CD4-positive, alpha-beta T cell treated with Interleukin-6 for 4 hours (primary cell): Measurements from ENCODE around the gene AHDC1.
"Not testable (repeated sequence)": the region's sequence is repeated elsewhere in the genome, so short reads cannot be mapped to it uniquely, and the experiment has no call there.

Source experiments
- DNase-seq: peaks from one replicate; pipeline ENCODE4 v3.0.0-alpha.2; 2020; ENCODE audit warnings: mixed read lengths

Gene AHDC1

DNA sequence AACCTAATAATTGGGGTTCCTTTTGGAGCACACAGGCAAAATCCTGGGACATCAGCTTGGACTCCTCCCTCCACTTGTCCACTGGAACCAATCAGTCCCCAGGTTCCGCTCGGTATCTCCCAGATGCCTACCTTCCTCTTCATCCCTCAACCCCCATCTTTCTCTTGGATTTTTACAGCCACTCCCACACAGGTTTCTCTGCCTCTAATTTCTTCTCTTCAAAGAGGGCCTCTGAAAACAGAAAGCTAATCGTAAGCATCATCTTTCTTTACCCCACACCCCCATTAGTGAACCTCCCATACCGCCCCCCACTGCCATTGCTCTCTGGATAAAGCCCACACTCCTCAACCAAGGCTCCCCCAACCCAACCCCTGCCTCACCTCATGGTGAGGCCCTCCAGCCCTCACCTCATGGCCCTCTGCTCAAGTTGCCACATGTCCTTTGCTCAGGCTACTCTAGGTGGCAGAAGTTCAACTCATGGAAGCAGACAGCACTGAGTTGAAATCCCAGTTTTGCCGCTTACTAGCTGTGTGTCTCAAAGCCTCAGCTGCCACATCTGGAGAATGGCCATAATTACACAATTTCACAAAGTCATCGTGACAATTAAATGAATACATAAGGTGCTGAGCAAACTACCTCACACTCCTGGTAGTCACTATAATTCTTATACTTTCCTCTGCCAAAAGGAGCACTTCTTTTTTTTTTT is 95.8 kb downstream of the AHDC1 start:
- no peak for DNase-seq

DNA sequence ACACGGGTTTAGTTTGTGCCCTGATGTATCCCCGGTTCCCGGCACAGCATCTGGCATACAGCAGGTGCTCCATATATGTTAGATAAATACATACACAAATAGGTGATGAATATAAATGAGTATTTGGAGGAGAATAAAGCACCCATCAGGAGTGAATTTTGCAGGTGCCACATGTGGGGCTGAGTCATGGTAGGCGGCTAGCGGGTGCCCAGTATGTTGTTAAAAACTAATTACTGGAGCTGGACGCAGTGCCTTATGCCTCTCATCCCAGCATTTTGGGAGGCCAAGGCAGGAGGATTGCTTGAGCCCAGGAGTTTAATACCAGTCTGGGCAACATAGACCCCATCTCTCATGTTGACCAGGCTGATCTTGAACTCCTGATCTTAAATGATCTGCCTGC is 97.2 kb downstream of the AHDC1 start:
- no peak for DNase-seq

DNA sequence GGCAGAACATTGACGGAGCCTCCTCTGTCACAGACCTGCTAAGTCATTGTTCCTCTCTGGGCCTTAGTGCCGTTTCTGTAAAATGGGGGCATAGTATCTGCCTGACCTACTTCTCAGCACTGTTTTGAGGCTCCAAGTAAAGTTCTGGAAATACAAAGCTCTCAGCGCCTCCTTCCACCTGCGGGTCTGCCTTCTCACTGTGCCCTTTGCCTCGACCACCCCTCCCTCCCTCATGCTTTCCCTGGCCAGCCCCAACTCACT is 98.6 kb downstream of the AHDC1 start:
- no peak for DNase-seq

DNA sequence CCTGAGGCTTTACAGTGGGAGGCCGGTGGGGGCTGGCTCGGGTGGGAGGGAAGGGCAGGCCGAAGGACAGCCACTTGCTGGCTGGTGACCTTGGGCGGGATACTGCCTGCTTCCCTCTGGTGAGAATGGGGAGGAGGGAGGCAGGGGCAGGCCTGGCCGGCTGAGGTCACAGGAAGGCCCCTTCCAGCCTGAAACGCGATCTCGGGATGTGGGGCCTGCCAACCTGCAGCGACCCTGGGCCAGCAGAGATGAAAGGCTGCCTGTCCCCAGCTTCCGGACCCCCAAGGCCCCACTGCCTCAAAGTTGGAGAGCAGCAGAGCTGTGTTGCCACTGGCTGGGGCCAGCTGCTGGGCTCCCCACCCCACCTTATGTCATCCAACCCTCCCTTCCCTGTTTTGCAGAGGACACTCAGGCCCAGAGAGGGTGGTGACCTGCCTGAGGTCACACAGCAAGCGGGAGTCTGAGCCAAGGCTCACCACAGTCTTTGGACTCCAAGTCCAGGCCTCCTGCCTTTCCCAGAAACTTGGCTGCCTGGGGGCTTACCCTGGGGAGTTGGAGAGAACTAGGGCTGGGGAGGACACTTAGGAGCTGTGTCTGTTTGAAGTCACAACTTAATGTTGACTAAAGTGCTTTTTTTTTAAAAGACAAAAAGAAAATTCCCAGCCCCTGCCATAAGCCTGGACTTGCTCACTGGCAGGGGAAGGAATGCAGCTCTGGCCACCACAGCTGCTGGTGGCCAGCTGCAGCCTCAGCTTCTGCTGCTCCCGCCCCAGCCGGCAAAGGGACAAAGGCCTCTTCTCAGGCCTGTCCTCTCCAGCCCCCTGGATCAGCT is 99.1 kb downstream of the AHDC1 start:
- no peak for DNase-seq

DNA sequence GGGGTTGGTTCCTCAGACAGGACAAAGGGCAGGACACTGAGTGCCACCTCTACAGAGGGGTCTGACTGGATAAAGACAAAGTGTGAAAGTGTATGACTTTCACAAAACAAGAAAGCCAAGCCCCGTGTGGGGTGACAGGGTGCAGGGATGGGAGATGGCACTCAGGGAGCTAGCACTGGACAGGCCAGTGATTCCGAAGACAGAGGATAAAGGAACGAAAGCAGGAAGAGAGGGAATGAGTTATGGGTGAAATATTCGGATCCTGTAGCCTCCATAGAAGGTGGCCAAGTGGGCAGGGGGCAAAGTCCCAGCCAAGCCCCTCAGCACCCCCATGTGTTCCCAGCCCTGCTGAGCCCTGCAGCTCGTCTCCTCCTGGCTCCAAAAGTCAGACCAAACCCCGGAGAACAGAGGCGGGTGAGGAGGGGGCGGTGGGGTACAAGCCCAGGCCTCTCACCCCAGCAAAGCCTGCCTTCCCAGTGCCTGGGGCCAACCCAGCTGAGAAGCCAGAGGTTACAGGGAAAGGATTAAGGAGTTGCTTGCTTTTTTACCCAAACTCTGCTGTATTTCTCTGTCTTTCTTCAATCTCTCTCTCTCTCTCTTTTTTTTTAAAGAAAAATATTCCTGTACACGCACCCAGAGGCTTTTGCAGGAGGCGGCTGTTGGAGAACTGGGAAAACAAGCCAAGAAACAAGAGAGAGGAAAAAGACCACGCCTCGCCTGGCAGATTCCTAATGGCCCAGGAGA is 99.9 kb downstream of the AHDC1 start:
- DNase-seq, result no peak

DNA sequence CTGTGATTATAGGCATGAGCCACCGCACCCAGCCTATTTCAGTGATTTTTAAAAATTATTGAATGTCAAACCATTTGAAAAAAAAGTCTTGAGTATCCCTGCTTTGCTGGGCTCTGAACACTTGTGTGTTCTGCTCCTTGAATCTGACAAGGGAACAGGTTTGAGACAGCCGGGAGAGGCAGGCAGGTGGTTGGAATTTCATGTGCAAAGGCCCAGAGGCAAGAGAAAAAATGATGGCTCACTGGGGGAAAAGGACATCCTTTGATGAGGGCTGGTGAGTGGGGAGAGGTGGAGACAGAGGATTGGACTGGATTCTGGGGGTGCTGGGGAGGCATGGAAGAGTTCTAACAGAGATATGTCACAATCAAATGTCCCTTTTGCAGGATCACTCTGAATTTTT is 100.9 kb downstream of the AHDC1 start:
- no peak for DNase-seq

DNA sequence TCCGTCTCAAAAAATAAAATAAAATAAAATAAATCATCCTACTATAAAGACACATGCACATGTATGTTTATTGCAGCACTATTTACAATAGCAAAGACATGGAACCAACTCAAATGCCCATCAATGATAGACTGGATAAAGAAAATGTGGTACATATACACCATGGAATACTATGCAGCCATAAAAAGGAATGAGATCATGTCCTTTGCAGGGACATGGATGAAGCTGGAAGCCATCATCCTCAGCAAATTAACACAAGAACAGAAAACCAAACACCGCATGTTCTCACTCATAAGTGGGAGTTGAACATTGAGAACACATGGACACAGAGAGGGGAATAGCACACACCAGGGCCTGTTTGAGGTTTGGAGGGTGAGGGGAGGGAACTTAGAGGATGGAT is 102.8 kb downstream of the AHDC1 start:
- DNase-seq, result not testable (repeated sequence)

DNA sequence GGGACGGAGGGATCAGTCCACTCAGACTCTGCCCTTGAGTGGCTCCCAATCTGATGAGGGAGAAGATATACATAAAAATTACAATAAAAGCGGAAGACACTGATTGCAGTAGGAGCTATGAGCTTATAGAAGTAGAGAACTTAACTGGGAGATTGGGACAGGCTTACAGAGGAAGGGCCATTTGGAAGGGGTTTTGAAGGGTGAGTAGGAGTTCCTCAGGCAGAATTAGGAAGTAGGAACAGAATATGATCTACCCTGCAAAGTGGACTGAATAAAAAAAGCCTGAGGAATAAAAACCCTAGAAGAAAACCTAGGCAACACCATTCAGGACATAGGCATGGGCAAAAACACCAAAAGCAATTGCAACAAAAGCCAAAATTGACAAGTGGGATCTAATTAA is 104.8 kb downstream of the AHDC1 start:
- no peak for DNase-seq

DNA sequence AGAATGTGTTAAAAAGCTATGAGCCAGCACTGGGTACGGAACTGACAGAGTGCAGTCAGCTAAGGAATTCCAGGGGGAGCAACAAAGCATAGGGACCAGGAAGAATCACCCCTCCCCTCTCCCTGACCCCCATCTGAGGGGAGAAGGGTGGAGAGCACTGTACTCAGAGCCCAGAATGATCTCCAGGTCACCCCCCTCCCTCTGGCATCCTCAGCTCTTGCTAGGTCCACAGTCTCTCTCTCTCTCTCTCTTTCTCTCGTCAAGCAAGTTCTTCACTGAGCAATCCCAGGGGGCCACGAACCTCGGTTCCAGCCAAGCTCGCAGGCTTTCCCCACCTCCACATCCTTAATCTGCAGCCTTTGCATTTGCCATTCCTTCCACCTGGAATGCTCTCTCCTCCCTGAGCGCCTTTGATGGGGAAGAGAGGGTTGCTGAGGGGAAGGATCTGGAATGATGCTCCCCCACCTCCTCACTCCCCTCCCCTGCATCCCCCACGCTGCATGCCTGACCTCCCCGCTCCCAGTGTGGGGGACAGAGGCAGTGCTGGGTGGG is 107.3 kb downstream of the AHDC1 start:
- no peak for DNase-seq

DNA sequence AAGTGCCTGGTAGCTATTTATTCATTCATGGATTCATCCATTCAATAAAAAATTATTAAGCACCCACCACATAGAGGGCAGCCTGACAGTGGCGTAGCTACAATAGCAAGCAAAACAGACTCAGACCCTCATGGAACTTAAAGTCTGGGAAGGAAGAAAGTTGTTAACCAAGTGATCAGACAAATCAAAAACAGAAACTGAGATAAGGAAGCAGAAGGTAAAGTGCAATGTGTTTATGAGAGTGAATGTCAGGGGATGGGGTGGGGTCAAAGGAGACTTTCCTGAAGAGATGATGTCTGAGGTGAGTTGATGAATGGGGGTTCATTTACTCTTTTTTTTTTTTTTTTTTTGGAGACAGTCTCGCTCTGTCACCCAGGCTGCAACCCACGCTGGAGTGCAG is 111.1 kb downstream of the AHDC1 start:
- no peak for DNase-seq

DNA sequence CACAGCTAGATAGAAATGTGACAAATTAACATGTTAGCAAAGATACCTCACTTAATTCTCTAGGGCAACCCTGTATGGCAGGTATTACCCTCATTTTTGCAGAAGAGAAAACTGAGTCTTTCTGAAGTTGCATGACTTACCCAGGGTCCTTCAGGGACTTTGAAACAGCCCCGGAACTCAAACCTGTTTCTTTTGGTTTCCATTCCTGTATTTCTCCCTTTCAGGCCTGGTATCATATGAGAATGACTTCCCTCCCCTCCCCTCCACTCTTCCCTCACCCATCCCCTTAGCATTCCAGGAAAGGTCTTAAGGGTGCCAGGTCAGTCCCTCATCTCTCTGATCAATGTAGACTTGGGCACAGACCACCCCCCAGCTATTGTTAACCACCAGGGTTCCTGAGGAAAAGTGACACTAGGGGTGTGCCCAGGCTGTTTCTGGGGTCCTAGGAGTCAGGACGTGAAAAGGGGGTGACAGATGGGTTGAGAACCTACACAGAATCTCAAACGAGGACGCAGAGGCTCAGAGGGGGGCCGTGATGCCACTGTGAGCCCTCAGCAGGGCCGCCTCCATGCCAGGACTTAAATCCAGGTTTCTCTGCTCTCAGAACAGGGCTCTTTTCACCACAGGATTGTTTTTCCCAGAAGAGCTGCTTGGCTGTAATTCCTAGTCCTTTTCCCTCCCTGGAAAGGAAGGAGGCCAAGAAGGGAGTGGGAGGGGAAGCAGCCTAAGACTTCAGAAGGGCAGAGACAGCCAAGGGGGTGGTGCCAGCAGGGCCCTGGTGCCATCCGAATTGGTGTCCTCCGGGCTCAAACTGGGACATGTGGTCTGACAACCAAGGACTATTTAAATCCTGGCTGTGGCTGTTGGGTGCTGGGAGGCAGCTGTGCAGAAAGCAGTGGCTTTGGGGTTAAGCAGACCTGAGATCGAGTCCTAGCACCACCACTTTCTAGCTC is 111.9 kb downstream of the AHDC1 start:
- no peak for DNase-seq

DNA sequence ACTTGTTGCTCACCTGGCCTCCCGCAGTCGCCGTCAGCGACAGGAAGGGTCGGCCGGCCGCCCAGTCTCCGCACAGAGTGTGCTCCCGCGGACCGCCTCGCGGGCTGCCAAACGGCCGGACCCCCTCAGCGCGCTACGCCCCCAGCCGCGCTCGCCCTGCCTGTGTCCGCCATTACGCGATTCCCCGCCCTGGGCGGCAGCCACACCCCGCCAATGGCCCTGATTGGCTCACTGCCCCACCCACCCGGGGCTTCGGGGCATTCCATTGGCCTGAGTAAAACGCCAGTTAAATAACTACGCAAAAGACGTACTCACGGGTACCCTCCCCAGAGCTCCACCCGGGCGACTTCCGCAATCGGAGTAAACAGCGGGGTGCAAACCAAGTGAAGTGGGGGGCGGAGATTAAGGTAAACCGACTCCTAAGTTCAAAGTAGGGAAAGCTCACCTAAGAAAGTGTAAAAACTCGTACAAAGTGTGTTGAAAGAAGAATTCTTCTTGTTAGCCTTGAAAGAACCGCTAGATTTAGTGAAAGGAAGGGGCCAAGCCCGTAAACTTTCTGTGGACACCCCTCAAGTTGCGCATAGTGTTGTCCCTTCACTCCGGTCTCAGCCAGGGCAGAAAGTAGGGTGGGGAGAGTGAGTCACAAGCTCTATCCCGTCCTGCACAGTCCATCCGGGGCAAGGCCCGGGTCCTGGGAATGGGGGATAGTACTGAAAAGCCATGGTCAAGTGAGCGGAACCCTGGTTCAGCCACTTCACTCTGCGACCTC is 113.8 kb downstream of the AHDC1 start, which contains the start of gene WASF2:
Gene WASF2, minus strand, starts transcription at position 195 of the 769 bp plus-strand sequence. CDS start 61,277 bp downstream, outside the sequence.
- peak; percentile 98 for DNase-seq

DNA sequence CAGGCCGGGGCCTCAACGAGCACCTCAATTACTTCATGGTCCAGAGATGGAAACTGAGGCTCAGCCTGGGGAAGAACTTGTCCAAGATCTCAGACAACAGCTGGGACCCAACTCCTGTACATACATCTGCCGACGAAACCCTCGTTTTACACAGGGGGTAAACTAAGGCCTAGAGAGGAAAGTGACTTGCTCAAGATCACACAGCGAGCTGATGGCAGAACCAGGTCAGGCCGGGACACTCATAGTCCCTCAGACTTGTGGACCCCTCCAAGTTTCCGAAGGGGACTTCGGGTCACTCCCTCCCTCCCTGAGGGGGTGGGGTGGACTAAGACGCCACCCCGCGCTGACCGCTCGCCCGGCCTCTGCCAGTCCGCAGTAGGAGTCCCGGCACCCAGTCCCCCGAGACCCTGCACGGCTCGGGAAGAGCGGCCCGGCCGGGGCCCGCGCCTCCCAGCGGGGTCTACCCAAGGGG is 114.4 kb downstream of the AHDC1 start:
- peak; percentile 28 for DNase-seq

DNA sequence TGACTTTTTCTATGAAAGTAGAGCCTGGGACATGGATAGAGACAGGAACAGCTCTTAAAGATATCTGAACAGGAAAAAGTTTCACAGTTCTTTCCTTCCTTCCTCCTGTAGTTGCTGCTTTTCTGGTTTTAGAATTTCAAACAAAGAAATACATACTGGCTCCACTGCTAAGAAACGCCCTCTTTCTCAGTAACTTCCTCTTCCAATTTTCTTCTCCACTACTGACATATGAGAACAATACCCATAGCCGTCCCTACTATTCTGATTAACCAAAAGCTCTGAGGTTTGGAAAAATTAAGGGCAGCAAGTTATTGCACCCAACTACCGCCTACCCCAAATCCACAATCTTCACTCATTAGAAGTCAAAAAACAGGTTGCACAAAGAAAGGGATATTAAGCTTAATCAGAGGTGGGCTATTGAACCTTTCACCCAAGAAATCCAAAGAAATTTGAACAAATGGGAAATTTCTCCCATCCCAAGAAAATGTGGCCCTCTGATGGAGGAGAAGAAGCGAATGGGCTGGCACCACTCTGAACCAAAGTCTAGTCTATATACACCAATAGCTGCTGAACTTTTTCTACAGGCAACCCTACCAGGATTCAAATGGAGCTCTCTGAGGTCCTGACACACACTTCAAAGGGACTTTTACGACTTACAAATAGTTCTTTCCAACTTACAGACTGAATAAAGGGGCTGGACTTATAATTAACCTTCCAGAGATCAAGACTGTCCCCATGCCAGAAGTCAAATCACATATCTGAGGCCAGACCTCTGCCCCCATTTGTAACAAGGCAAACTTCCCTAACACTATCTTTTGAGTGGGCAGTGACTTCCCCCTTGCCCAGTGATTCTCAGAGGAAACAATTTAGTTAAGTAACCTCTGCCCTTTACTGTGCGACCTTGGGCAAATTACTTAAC is 115.7 kb downstream of the AHDC1 start:
- DNase-seq, result no peak

DNA sequence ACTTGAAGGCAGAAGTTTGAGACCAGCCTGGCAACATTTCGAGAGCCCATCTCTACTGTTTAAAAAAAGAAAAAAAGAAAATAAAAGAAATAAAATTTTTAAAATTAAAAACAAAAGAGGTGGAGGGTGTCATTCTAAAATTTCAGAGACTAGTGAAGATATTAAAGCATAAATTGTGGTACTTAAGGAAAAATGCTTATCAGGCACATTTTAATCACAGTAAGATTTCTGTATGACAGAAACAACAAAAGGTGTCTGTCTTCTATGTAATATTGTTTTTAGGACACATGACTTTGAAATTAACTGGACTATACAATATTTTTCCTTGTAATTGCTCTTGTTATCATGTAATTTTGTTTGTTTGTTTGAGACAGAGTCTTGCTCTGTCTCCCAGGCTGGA is 118.6 kb downstream of the AHDC1 start:
- DNase-seq, result no peak
